SU-DHL-6 (cell line): Measurements from ENCODE around the gene EPB41L5.

Experiments
- CTCF ChIP-seq: fragments of 200-600 bp; sonication (generic); IDR thresholded peaks from one replicate; pipeline ENCODE4 v1.5.1; 2017; ENCODE audit warnings: antibody characterized with exemption, mild to moderate bottlenecking, low read length, moderate library complexity; ENCODE audit not compliant: insufficient read depth, poor library complexity, severe bottlenecking
- EZH2phosphoT487 ChIP-seq: fragments of 200-600 bp; sonication (generic), shearing (Covaris generic); conservative IDR thresholded peaks from 2 replicates; pipeline ENCODE4 v1.6.1; 2018; ENCODE audit warnings: mild to moderate bottlenecking, antibody characterized with exemption, low read length, moderate library complexity, mixed read lengths

- TF ChIP-seq EZH2phosphoT487: no peak
- TF ChIP-seq CTCF: no peak
These were observed 65.0 kb downstream of the EPB41L5 start for GRCh38 chr2:120077896-120078295.
